CD4-positive, alpha-beta T cell treated with Interleukin-4 for 1 hour (primary cell): Measurements from ENCODE around the gene ACACB.

ENCODE experiments used
- DNase-seq, 2 donors: peaks; one replicate each; pipeline ENCODE4 v3.0.0-alpha.2; 2020 to 2022

ACACB gene

DNA sequence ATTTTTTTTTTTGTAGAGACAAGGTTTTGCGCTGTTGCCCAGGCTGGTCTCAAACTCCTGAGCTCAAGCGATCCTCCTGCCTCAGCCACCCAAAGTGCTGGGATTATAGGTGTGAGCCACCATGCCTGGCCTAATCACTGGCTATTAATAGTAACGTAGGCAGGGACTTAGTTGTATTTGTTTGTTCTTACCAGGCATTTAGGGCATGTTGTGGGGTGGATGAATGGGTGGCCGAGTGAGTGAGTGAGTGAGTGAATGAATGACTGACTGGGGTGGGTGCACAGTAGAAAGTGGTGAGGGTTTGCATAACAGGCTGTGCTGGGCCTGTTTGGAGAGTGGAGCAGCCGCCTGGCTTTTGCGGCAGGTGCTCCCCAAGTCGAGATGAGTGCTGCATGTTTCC, 105.7 kb downstream of the ACACB start:
- no peak for DNase-seq

DNA sequence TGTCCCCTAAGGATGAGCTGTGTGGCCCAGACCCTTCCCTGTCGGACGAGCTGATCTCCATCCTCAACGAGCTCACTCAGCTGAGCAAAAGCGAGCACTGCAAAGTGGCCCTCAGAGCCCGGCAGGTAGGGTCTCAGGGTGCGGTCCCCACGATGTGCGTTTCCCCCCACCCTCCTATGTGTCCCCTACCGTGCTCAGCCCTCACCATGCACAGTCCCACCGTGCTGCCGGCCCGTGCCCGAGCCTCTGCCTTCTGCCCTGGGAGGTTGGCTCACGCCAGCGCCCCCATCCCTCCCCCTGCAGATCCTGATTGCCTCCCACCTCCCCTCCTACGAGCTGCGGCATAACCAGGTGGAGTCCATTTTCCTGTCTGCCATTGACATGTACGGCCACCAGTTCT, 106.1 kb downstream of the ACACB start:
- DNase-seq = no peak

DNA sequence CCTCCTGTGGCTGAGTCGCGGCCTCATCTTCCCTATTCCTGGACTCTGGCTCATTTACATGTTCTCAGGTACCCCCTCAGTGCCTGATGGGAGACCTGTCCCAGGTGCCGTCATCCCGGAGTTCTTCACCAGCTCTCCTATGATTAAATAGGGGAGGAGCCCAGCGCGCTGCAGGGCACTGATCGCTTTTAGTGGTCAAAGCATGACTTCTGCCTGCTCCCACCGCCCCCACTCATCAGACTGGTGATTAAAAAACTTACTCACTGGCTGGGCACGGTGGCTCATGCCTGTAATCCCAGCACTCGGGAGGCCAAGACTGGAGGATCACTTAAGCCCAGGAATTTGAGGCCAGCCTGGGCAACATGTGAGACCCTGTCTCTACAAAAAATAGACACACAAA, 106.8 kb downstream of the ACACB start:
- DNase-seq = no peak

DNA sequence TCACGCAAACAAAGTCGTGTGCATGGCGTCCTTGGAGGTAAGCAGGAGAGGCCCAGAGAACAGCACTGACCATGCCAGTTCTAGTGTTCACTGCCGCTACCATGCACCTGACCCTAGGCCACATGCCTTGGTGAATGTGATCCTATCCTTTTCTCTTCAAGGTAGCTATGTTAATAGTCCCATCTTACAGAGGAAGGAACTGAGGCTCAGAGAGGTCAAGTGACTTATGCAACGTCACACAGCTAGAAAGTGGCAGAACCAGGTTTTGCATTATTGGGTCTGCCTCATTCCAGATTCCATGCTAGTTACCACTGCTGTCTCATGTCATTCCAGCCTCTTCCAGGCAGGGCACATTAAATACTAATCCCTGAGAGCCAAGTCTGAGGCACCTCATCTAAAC, 107.5 kb downstream of the ACACB start:
- no peak for DNase-seq

DNA sequence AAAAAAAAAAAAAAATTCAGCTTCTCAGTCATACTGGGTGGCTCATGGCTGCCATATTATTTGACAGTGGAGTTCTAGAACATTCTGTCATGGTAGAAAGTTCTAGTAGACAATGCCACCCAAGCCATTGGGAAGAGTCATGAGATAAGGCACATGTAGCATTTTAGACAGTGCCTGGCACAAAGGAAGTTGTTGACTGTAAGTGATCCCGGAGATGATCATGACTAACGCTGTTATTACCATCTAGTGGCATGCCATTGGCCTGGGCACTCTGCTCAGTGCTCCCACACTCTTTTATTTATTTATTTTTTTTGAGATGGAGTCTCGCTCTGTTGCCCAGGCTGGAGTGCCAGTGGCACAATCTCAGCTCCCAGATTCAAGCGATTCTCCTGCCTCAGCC, 112.3 kb downstream of the ACACB start:
- no peak for DNase-seq

DNA sequence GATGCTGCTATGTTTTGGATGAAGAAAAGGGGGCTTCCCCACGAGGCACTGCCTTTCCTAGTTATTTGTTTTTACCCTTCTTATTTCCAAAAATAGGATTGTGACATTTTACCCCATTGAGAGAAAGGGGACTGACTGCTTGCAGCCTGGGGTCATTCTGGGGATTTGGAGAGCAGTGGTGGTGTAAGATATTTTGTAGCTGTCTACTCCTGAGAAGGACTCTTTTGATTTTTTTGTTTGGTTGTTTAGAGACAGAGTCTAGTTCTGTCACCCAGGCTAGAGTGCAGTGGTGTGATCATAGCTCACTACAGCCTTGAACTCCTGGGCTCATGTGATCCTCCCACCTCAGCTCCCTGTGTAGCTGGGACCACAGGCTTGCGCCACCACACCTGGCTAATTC, 113.8 kb downstream of the ACACB start:
- no peak for DNase-seq

DNA sequence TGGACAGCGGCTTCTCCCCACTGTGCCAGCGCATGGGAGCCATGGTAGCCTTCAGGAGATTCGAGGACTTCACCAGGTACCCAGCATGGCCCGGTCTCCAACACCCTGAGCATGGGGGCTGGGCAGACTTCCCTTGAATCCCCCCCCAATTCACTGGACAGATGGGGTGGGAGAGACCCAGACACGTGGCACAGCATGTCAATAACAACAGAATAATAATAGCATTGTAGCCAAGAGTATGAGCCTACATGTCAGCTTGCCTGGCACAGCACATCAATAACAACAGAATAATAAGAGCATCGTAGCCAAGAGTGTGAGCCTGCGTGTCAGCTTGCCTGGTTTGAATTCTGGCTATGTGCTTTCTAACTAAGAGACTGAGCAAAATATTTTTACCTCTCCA, 116.3 kb downstream of the ACACB start:
- no peak for DNase-seq

DNA sequence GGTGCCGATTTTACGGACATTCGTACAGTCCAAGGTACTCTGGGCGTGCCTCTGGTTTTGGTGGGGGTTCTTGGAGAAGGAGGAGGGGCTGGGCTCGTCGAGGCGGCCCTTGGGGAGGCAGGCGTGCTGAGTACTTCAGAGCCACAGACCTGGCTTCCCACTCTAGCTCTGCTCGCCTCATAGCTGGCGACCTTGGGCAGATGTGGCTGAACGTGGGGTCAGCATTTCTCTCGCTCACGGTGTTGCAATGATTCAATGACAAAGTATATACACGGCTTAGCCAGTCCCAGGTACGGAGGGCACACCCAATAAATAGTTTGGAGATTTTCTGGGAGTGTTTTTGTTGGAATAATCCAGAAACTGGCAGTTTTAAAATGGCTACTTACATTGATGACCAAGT, 117.6 kb downstream of the ACACB start:
- no peak for DNase-seq

DNA sequence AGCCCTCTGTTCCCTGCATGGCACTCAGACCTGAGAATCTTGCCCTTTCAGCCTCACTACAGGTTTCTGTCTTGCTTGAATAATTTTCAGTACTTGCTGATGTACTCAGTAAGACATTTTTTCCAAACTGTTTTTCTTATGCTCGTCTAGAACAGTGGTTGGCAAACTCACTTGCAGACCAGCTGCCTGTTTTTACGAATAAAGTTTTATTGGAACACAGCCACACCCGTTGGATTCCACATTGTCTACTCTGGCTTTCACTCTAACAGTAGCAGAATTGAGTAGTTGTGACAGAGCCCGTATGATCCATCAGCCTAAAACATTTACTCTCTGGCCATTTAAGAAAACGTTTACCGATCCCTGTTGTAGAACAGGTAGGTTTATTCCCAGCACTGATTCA, 119.9 kb downstream of the ACACB start:
- DNase-seq = no peak

DNA sequence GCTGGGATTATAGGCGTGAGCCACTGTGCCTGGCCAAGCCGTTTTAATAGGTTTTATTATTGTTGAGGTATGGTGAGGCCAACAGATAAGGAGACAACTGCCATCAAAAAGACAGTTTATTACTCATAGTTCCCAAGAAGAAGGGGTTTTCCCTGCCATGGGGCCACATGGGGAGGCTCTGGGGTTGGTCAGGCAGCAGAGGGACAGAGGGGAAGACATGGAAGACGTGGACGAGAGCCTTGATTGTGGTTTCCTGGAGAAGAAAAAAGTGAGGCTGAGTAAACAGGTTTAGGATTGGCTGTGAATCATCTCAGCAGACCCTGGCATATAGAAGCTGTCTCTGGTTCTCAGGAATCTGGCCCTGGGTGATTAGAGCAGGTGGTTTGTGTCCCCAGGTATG, 122.8 kb downstream of the ACACB start:
- DNase-seq = no peak

DNA sequence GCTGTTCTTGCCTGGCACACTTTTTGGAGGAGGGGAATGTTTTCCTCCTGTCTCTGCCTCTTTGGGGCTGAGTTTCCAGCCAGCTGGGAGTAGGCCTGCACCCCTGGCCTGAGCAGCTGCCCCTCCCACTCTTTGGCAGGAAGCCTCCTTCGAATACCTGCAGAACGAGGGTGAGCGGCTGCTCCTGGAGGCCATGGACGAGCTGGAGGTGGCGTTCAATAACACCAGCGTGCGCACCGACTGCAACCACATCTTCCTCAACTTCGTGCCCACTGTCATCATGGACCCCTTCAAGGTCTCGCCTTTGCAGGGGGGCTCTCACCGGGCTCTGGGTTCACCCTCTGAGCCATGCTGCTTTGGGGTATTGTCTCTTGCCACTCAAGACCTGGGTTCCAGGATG, 123.3 kb downstream of the ACACB start:
- DNase-seq = no peak

DNA sequence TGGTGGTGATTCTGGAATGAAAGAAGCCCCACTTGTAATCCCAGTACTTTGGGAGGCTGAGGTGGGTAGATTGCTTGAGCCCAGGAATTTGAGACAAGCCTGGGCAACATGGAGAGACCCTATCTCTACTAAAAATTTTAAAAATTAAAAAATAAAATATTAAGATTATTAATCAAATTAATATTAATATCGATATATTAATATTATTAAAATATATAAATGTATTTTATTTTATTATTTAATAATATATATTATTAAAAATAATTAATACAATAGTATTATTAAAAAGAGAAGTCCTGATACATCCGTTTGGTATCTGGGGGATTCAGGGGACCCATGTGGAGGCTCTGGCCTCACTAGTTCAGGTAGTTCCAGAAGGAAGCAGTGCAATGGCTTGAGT, 124.0 kb downstream of the ACACB start:
- no peak for DNase-seq

DNA sequence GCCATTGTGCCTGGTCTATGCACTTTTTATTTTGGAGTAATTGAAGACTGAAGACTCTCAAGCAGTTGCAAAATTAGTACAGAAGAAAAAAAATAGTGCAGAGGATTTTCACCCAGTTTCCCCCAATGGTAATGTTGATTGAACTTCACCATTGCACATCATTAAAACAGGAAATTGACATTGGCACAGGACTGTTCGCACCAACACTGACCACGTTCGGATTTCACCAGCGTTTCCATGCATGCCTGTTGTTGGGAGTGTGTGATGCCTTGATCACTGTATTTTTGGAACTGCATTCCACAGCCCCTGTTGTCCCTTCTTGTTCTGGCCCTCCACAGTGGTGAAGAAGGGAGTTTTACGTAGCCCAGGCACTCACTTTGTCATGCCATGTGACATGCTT, 125.5 kb downstream of the ACACB start:
- no peak for DNase-seq

DNA sequence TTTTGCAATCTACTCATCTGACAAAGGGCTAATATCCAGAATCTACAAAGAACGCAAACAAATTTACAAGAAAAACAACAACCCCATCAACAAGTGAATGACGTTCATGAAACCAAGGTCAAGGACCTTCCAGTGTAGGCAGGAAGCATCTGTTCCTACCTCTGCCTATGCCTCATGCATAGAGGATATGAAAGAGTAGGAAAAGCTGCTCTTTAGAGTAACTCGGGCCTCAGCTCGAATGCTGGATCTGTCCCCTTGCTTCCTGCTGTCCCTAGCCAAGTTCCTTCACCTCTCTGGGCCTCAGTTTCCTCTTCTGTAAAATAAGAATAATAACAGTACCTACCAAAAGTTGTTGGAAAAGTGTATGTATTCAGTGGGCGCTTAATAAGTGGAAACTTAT, 127.7 kb downstream of the ACACB start:
- no peak for DNase-seq

DNA sequence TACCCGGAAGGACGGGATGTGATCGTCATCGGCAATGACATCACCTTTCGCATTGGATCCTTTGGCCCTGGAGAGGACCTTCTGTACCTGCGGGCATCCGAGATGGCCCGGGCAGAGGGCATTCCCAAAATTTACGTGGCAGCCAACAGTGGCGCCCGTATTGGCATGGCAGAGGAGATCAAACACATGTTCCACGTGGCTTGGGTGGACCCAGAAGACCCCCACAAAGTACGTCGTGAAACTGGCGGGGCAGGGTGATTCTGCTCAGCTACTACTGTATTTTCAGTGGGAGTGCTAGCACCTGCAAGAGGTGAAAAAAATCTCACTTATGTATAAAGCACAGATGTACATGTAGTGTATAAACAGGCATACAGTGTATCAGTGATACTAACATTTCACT, 129.8 kb downstream of the ACACB start:
- DNase-seq = no peak

DNA sequence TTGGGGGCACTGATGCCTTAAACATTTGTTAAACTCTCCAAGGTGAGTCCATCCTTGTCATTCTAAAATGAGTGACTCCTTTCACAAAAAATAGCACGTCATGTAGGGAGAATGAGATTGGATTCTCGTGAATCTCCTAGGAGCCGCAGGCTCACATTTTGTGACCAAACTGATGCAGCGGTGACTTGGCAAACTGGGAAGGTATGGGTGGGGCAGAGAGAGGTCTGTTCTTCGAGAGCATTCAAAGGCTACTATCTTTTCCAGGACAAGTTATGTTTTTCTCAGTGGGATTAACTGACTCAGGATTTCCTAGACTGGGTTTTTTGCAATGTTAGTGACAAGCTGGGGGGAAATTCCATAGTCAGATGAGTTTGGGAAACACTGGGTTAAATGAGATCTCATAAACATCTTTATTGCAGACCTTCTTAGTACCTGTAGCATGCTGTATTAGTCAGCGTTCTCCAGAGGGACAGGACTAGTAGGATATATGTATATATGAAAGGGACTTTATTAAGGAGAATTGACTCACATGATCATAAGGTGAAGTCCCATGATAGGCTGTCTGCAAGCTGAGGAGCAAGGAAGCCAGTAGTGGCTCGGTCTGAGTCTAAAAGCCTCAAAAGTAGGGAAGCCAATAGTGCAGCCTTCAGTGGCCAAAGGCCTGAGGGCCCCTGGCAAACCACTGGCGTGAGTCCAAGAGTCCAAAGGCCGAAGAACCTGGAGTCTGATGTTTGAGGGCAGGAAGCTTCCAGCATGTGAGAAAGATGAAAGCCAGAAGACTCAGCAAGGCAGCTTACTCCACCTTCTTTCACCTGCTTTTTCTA, 131.7 kb downstream of the ACACB start:
- DNase-seq = no peak

DNA sequence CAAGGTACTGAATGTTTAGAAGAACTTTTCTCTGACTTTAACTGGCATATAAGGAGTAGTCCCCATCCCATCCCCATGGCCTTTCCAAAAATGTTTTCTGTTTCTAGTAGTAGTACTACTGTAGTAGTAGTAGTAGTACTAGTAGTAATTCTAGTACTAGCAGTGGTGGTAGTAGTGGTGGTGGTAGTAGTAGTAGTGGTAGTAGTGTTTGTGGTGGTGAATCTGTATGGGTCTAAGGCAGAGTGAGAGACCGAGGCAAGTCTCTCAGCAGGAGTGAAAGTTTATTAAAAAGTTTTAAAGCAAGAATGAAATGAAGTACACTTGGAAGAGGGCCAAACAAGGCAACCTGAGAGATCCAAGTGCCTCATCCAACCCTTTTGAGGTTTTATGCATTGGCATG, 134.1 kb downstream of the ACACB start:
- no peak for DNase-seq

DNA sequence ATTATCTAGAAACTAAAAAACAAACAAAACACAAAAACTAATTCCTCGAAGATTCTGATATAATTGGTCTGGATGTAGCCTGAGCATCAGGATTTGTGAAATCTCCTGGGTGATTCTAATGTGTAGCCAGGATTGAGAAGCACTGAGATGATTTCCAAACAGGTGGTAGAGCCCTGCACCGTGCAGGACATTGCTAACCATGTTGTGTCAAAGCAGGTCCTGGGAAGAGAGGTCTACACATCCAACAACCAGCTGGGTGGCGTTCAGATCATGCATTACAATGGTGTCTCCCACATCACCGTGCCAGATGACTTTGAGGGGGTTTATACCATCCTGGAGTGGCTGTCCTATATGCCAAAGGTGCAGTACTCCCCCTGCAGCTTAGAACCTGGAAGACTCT, 136.4 kb downstream of the ACACB start:
- DNase-seq = no peak

DNA sequence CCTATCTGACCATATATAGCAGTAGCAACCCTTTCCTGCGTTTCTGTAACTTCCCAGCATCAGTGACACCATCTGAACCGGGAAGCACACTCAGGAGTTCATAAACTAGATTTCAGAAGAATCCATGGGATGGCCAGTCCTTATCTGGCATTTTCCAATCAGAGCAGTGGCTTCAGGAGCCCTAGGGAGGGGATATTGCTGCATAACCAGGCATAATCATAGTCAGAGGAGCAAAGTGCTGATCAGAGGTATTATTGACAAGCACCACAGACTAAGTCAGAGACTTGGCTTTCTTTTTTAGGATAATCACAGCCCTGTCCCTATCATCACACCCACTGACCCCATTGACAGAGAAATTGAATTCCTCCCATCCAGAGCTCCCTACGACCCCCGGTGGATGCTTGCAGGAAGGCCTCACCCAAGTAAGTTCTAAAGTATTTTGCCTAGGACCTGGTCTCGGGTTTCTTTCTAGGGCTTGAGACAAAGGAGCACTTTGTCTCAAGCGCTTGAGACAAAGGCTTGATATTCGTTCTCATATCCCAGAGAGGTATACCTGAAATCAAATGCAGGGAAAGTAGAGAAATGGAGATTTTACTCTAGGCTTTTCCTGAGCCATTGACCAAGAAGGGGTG, 137.6 kb downstream of the ACACB start:
- no peak for DNase-seq

DNA sequence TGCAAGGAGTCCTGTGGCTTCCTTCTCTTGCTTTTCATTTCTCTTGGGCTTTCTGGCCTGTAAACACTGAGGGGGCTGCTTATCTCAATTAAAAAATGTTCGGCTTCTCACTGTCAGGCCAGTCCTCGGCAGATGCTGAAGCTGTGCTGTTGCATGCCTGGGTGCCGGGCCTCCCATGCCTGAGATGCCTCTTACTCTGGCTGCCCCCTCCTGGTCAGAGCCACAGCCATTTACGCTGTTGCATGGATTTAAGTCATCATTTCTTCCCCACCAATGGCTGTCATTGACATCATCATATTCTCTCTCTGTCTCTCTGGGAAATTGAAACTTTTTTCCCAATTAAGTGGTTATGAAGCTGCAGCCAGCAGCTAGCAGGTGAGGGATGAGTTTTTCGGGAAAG, 139.0 kb downstream of the ACACB start:
- DNase-seq = no peak

DNA sequence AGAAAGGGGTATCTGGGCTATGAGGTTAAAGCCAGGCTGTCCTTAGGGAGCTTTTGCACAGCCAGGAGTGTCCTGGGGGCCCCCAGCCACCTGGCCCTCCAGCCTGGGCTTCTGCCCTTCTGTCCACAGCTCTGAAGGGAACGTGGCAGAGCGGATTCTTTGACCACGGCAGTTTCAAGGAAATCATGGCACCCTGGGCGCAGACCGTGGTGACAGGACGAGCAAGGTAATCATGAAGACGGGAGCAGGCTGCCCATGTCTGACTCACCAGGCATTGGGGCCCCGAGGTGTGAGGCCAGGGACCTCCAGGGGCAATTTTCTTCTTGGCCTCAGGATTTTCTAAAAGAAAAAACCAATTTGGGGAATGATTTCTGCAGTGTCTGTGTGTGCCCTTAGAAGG, 139.6 kb downstream of the ACACB start:
- no peak for DNase-seq

DNA sequence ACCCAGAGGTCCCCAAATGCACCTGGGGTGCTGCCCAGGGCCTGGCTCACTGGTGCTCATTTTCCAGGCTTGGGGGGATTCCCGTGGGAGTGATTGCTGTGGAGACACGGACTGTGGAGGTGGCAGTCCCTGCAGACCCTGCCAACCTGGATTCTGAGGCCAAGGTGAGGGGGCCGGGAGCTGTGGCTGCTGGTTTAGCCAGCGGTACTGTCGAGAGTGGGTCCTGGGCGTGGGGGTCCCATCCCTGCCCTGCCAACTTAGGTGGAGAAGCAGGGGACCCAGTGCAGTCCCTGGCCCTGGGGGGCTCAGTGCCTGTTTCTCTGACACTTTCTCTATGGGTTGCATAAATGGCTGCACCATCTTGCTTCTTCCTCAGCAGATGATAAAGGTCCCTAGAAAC, 141.8 kb downstream of the ACACB start:
- no peak for DNase-seq

DNA sequence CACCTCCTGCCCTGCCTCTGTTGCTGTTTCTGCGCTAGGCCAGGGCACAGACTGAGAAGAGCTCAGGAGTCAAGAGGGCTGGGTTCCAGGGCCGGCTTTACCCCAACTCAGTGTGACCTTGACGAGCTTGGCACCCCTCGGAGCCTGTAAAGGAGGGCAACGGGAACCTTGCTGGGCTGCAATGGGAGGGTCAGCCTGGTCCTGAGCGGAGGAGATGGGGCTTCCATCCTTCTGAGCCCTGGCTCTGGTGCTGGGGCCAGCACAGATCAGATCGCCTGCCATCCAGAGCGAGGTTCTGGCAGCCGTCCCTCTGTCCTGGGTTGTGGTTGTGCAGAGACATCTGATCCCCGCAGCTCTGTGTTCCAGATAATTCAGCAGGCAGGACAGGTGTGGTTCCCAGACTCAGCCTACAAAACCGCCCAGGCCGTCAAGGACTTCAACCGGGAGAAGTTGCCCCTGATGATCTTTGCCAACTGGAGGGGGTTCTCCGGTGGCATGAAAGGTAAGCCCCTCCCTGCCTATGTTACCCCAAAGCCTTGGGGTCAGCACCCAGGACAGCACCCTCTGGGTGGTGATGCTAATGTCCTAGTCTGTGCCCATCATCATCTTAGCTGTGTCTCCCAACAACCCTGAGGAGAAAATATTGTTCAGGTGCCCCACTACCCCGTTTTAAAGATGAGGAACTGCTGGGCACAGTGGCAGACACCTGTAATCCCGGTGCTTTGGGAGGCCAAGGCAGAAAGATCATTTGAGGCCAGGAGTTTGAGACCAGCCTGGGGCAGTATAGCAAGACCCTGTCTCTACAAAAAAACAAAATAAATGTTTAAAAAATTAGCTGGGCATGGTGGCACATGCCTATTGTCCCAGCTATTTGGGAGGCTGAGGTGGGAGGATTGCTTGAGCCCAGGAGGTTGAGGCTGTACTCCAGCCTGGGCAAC, 142.5 kb downstream of the ACACB start:
- no peak for DNase-seq

DNA sequence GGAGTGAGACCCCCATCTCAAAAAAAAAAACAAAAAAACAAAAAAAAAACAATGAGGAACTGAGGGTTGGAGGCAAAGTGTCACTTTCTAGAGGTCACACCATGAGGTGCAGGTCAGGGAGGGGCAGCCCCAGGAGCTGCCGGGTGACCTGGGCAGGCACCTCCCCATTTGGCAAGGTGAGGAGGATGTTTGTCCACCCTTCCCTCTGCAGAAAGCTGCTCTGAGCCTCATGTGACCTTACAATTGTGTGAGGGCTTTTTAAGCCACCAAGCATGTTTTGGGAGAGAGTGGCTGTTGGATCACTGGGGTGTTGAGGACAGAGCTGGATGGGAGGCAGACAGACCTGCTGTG, 143.1 kb downstream of the ACACB start:
- no peak for DNase-seq
